HG03558 (cell line): ENCODE results near the gene KRTAP24-1.

Source experiments
- ATAC-seq: cut with Tn5 transposase; IDR thresholded peaks from one replicate; pipeline ENCODE4 v1.9.1; 2021; ENCODE audit warnings: moderate number of reproducible peaks; ENCODE audit not compliant: unreplicated experiment; ENCODE audit errors: extremely low read depth

Gene KRTAP24-1

DNA sequence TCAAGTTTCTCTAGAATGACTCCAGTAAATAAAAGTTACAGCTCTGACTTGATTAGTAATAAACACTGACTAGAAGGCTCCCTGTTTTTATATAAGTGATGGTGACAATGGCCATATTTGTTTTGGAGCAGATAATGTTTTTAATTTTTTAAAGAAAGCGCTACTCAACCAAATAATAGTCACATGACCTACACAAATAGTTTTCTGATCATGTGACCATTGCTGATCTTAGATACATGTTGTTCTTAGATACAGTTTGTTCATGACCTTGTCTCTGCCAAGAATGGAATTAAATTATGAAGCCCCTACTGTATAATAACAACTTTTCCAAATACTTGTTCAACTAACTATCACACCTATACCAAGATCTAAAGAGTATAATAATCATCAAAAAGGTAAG is 44.6 kb downstream of the KRTAP24-1 start:
- no peak for ATAC-seq

DNA sequence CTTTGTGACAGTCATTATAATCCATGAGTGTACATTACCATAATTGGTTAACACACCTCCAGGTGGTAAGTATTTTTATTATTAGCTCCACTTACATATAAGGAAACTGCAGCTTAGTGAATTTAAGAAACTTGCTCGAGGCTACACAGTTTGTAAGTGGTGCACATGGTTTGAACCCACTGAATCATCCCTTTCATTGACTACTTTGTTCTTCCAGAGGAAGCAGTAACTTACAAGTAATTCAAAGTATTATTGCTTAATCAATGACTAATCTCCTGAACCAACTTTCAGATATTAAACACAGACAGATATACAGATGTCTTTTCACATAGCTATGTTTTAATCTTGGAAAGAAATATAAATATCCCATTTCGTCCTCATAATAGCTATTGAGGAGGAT is 48.1 kb downstream of the KRTAP24-1 start:
- no peak for ATAC-seq

DNA sequence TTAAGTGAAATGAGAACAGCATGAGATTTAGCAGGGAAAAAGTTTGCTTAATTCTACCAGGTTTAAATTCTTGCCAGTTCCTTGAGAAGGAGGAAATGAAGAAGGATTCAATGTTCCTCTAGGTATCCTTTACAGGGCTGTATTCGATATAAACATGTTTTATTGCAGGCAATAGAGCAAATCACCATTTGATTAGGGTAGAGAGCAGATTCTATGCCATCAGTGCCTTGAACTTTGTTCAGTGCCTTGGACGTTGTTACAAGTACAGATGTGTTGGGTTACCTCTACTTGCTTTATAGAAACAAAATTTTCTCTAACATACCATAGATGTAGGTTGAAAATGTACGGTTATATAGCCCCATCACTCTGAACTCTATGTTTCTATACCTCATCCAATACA is 48.7 kb downstream of the KRTAP24-1 start:
- no peak for ATAC-seq

DNA sequence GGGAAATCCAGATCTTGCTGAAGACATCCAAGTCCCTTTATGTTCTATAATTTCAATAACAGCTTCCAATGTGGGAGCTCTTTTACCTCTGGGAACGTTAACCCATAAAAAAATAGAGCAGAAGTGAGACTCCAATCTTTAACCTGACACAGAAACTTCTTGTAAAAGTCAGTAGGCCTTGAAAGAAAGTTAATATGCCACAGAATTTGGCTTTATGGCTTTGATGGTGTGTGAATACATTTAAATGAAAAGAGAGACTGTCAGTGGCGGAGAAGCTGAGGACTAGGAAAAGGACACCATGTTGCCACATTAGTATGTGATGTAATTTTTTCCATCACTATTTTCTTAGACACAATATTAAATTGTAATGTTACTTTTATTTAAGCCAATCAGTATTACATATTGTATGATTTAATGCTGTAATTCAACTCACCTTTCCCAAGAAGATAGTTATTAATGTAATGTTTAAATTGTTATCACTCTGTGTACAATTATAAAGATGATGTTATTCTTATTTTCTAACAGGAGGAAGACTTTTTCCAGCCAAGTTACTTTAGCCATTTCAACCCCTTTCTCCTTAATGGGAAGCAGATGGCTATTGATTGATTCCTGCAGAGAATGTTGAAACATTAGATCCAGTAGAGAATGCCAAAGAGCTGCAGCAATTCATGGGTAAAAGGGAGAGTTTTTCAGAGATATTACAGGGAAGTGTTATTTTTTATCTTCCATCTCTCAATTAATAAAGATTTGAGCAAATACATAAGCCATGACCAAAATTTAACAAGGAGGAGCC is 49.3 kb downstream of the KRTAP24-1 start:
- no peak for ATAC-seq

DNA sequence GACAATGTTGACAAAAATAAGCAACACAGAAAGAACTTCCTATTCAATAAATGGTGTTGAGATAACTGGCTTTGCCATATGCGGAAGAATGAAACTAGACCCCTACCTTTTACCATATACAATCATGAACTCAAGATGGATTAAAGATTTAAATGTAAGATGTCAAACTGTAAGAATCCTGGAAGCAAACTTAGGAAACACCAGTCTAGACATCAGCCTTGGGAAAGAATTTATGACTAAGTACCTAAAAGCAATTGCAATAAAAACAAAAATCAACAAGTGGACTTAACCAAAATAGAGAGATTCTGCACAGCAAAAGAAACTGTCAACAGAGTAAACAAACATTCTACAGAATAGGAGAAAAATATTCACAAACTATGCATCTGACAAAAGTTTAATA is 50.7 kb downstream of the KRTAP24-1 start:
- ATAC-seq: no peak
